Measurements from ENCODE around the gene KCNH2.
A peak's percentile ranks its signal among the peaks of the same experiment; 100 is the strongest.

KCNH2 gene

GRCh38 chr7:151011097-151011409 lies 32.9 kb upstream of the KCNH2 start:
- no peak for DNase-seq

- no peak for DNase-seq
Measured at GRCh38 chr7:151010307-151011096, 32.4 kb upstream of the KCNH2 start.

DNA sequence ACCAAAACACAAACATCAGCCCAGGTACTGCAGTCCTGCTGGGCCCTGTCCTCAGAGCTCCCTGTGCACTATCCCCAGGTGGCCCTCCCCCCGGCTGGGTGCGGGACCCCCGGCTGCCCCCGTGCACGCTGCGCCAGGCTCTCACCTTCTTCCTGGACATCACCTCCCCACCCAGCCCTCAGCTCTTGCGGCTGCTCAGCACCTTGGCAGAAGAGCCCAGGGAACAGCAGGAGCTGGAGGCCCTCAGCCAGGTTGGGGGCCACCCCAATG lies 31.9 kb upstream of the KCNH2 start:
- DNase-seq = no peak

DNA sequence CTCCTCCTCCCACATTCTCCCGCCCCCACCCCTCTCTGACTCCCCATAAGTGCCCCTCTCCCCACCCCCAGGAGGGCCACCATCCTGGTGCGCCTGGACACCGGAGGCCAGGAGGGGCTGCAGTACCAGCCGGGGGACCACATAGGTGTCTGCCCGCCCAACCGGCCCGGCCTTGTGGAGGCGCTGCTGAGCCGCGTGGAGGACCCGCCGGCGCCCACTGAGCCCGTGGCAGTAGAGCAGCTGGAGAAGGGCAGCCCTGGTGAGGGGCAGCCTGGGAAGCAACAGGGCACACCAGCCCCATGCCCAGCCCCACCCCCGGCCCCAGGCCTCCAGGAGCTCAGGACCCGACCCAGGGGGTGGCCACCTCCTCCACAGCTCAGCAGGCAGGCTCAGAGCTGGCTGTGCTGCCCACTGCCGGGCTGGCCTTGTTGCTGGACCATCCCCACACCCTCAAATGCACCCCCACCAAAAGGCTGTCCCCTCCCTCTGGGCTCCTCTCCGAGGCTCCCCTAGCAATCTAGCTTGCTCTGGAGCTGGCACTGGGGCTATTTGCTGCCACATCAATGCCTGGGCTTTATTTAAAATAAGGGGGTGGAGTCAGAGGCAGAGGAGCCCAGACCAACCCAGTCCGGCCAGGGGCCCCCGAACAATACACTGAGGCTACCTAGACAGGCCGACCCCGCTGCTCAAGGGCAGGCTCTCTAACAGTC lies 31.4 kb upstream of the KCNH2 start:
- no peak for DNase-seq

GRCh38 chr7:151008511-151009323 lies 30.6 kb upstream of the KCNH2 start:
- DNase-seq = peak; percentile 28

- DNase-seq = no peak
Measured at GRCh38 chr7:151008143-151008510, 30.0 kb upstream of the KCNH2 start.

- DNase-seq = no peak
Measured at GRCh38 chr7:151007469-151007898, 29.4 kb upstream of the KCNH2 start.

GRCh38 chr7:151006590-151007300 lies 28.6 kb upstream of the KCNH2 start:
- DNase-seq = no peak

DNA sequence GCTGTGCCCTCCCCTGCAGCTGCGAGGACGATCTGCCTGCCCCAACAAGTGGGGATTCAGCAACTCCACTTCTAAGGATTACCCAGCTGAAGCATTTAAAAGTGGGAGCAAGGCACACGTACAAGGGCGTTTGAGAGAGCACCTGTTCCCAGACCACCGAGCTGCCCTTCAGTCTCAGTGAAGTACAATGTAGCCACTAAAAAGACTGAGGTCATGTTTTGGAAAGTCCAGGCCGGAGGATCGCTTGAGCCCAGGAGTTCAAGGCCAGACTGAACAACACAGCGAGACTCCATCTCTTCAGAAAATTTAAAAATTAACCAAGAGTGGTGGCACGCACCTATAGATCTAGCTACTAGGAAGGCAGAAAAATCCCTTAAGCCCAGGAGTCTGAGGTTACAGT lies 27.4 kb upstream of the KCNH2 start:
- no peak for DNase-seq

GRCh38 chr7:151003572-151003971 lies 25.5 kb upstream of the KCNH2 start:
- peak; percentile 78 for DNase-seq

DNA sequence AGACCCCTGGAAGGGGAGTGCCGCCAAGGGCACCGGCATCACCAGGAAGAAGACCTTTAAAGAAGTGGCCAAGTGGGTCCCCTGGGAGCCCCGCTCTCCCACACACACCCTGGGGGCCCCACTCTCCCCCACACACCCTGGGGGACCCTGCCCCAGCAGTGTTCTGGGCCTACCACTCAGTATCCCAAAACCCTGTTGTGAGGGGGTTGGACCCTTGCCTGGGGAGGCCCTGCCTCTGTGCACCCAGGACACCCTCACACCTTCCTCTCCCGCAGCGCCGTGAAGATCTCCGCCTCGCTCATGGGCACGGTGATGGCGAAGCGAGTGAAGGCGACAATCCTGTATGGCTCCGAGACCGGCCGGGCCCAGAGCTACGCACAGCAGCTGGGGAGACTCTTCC lies 23.4 kb upstream of the KCNH2 start:
- DNase-seq = no peak

- DNase-seq = no peak
Measured at GRCh38 chr7:151000897-151001495, 22.9 kb upstream of the KCNH2 start.

- no peak for DNase-seq
Measured at GRCh38 chr7:150999497-151000230, 21.5 kb upstream of the KCNH2 start.

DNA sequence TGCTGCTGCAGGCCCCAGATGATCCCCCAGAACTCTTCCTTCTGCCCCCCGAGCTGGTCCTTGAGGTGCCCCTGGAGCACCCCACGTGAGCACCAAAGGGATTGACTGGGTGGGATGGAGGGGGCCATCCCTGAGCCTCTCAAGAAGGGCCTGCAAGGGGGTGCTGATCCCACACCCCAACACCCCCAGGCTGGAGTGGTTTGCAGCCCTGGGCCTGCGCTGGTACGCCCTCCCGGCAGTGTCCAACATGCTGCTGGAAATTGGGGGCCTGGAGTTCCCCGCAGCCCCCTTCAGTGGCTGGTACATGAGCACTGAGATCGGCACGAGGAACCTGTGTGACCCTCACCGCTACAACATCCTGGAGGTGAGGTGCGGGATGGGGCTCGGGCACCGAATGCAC lies 20.9 kb upstream of the KCNH2 start:
- no peak for DNase-seq

DNA sequence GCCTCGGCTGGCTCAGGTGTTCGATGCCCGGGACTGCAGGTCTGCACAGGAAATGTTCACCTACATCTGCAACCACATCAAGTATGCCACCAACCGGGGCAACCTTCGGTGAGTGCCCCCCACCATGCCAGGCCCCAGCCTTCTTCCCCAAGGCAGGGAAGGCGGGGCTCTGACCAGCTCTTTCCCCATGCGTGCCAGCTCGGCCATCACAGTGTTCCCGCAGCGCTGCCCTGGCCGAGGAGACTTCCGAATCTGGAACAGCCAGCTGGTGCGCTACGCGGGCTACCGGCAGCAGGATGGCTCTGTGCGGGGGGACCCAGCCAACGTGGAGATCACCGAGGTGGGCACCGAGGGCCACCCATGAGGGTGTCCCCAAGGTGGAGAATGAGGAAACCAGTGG lies 20.2 kb upstream of the KCNH2 start:
- no peak for DNase-seq

GRCh38 chr7:150997817-150998216 lies 19.7 kb upstream of the KCNH2 start:
- DNase-seq = no peak

- no peak for DNase-seq
Measured at GRCh38 chr7:150997075-150997511, 19.0 kb upstream of the KCNH2 start.

DNA sequence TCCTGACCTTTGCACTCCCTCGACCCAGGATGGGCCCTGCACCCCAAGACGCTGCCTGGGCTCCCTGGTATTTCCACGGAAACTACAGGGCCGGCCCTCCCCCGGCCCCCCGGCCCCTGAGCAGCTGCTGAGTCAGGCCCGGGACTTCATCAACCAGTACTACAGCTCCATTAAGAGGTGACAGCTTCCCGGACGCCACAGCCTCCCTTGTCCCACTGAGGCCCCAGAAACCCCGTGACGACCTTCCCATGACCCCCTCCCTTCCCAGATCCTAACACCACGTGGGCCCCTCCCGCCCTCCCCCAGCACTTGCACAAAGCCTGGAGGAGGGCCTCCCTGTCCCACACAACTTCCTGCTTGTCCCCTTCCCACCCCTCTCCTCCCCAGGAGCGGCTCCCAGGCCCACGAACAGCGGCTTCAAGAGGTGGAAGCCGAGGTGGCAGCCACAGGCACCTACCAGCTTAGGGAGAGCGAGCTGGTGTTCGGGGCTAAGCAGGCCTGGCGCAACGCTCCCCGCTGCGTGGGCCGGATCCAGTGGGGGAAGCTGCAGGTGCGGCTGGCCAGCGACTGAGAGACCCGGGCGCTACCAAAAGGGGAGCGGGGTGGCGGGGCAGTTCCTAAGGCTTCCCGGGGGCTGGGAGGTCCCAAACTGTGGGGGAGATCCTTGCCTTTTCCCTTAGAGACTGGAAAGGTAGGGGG lies 18.4 kb upstream of the KCNH2 start:
- no peak for DNase-seq

- no peak for DNase-seq
Measured at GRCh38 chr7:150994838-150995510, 16.9 kb upstream of the KCNH2 start.

DNA sequence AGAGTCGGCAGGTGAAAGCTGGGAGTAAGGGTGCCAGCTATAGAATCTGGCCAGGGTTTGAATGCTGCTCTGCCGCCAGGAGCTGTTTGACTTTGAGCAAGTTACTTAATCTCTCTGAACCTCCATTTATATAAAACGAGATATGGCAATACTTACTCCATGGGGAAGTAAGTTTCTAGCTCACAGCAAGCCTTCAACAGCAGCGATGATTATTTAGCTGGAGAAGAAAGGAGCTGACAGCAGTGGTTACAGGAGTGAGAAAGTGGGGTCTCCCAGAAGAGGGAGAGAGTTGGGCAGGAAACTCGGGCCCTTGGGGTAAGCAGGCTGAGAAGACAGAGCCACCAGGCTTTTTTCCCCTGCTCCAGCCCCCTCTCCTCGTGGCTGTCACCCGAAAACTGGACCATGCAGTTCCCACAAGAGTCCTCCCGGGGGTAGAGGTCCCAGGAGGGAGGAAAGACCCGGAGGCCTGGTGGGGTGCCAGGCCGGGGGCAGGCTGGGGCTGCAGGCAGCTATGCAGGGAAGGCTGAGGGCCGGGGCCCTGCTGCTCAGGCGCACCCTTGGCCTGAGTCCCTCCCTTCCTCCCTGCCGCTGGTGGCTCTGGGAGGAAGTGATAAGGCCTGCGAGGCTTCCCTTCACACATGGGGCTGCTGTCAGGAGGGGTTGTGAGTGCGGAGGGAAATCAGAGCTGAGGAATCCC lies 16.2 kb upstream of the KCNH2 start:
- DNase-seq = no peak

All from NCI-H69 (cell line).